ENCODE measurements around the gene PFKFB4. TPM values are rescaled to one million over a fixed set of nuclear protein-coding genes. Genes with fewer than 3 reads are reported as not detected.

Gene PFKFB4
- total and polyA plus RNA-seq, 2 of the 8 experiments (the other 6 are each of a cell fraction or from before 2014, with no cell fraction given) = 10.7 to 20.1 TPM

GRCh38 chr3:48556796-48557626 lies at the start of gene PFKFB4 (continued):
- TF ChIP-seq SIRT6 (IDR thresholded peaks at IDR 0.05; ENCODE audit: low read length) (no peak), KDM5A (IDR thresholded peaks at IDR 0.05; ENCODE audit: low read length) (no peak), TAF1 (IDR thresholded peaks at IDR 0.05; ENCODE audit: low read depth, low read length) (peak; percentile 66)

Measured in H1 (cell line).